ENCODE measurements around the gene GLRX5.

DNA sequence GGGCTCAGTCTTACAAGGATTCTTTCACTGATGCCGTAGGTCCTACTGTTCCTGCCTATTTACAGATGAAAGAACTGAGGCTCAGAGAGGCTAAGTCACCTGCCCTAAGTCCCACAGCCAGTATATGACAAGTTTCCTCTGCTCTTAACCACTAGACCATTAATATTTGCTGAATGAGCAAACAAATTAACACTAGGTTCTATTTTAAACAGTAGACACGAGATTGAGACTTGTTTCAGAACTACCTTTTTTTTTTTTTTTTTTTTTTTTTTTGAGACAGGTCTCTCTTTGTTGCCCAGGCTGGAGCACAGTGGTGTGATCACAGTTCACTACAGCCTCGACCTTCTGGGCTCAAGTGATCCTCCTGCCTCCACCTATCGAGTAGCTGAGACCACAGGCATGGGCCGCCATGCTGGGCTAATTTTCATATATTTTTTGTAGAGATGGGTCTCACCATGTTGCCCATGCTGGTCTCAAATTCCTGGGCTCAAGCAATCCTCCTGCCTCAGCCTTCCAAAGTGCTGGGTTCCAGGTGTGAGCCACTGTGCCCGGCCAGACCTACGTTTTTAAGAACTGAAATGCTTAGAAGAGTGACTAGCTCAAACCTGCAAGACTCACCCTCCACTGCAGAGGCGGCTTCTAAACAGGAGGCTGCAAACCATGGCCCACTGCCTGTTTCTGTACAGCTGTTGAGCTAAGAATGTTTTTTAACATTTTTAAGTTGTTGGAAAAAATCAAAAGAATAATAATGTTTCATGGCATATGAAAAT lies 31.3 kb upstream of the GLRX5 start:
- TF ChIP-seq, protein P1, sequence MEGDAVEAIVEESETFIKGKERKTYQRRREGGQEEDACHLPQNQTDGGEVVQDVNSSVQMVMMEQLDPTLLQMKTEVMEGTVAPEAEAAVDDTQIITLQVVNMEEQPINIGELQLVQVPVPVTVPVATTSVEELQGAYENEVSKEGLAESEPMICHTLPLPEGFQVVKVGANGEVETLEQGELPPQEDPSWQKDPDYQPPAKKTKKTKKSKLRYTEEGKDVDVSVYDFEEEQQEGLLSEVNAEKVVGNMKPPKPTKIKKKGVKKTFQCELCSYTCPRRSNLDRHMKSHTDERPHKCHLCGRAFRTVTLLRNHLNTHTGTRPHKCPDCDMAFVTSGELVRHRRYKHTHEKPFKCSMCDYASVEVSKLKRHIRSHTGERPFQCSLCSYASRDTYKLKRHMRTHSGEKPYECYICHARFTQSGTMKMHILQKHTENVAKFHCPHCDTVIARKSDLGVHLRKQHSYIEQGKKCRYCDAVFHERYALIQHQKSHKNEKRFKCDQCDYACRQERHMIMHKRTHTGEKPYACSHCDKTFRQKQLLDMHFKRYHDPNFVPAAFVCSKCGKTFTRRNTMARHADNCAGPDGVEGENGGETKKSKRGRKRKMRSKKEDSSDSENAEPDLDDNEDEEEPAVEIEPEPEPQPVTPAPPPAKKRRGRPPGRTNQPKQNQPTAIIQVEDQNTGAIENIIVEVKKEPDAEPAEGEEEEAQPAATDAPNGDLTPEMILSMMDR (IDR thresholded peaks at IDR 0.05) = no peak
- TF ChIP-seq ZNF121 (CRISPR knock-in tag; IDR thresholded peaks at IDR 0.05) (no peak), IRF2 (CRISPR knock-in tag; IDR thresholded peaks at IDR 0.05; ENCODE audit: borderline replicate concordance, low read depth) (no peak), KAT7 (CRISPR knock-in tag; IDR thresholded peaks at IDR 0.05; ENCODE audit: borderline replicate concordance) (no peak), CREM (CRISPR knock-in tag; IDR thresholded peaks at IDR 0.05) (no peak), ETV6 (CRISPR knock-in tag; IDR thresholded peaks at IDR 0.05) (no peak), ZNF263 (CRISPR knock-in tag; IDR thresholded peaks at IDR 0.05; ENCODE audit: low read depth) (no peak)
- TF ChIP-seq, protein P2, sequence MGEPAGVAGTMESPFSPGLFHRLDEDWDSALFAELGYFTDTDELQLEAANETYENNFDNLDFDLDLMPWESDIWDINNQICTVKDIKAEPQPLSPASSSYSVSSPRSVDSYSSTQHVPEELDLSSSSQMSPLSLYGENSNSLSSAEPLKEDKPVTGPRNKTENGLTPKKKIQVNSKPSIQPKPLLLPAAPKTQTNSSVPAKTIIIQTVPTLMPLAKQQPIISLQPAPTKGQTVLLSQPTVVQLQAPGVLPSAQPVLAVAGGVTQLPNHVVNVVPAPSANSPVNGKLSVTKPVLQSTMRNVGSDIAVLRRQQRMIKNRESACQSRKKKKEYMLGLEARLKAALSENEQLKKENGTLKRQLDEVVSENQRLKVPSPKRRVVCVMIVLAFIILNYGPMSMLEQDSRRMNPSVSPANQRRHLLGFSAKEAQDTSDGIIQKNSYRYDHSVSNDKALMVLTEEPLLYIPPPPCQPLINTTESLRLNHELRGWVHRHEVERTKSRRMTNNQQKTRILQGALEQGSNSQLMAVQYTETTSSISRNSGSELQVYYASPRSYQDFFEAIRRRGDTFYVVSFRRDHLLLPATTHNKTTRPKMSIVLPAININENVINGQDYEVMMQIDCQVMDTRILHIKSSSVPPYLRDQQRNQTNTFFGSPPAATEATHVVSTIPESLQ (CRISPR knock-in tag; IDR thresholded peaks at IDR 0.05) = no peak
- TF ChIP-seq, protein P3, sequence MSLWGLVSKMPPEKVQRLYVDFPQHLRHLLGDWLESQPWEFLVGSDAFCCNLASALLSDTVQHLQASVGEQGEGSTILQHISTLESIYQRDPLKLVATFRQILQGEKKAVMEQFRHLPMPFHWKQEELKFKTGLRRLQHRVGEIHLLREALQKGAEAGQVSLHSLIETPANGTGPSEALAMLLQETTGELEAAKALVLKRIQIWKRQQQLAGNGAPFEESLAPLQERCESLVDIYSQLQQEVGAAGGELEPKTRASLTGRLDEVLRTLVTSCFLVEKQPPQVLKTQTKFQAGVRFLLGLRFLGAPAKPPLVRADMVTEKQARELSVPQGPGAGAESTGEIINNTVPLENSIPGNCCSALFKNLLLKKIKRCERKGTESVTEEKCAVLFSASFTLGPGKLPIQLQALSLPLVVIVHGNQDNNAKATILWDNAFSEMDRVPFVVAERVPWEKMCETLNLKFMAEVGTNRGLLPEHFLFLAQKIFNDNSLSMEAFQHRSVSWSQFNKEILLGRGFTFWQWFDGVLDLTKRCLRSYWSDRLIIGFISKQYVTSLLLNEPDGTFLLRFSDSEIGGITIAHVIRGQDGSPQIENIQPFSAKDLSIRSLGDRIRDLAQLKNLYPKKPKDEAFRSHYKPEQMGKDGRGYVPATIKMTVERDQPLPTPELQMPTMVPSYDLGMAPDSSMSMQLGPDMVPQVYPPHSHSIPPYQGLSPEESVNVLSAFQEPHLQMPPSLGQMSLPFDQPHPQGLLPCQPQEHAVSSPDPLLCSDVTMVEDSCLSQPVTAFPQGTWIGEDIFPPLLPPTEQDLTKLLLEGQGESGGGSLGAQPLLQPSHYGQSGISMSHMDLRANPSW (CRISPR knock-in tag; conservative IDR thresholded peaks at IDR 0.05; ENCODE audit: low read depth) = no peak
- TF ChIP-seq, protein P4, sequence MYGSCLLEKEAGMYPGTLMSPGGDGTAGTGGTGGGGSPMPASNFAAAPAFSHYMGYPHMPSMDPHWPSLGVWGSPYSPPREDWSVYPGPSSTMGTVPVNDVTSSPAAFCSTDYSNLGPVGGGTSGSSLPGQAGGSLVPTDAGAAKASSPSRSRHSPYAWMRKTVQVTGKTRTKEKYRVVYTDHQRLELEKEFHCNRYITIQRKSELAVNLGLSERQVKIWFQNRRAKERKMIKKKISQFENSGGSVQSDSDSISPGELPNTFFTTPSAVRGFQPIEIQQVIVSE (CRISPR knock-in tag; IDR thresholded peaks at IDR 0.05; ENCODE audit: borderline replicate concordance) = no peak
- TF ChIP-seq, protein P5, sequence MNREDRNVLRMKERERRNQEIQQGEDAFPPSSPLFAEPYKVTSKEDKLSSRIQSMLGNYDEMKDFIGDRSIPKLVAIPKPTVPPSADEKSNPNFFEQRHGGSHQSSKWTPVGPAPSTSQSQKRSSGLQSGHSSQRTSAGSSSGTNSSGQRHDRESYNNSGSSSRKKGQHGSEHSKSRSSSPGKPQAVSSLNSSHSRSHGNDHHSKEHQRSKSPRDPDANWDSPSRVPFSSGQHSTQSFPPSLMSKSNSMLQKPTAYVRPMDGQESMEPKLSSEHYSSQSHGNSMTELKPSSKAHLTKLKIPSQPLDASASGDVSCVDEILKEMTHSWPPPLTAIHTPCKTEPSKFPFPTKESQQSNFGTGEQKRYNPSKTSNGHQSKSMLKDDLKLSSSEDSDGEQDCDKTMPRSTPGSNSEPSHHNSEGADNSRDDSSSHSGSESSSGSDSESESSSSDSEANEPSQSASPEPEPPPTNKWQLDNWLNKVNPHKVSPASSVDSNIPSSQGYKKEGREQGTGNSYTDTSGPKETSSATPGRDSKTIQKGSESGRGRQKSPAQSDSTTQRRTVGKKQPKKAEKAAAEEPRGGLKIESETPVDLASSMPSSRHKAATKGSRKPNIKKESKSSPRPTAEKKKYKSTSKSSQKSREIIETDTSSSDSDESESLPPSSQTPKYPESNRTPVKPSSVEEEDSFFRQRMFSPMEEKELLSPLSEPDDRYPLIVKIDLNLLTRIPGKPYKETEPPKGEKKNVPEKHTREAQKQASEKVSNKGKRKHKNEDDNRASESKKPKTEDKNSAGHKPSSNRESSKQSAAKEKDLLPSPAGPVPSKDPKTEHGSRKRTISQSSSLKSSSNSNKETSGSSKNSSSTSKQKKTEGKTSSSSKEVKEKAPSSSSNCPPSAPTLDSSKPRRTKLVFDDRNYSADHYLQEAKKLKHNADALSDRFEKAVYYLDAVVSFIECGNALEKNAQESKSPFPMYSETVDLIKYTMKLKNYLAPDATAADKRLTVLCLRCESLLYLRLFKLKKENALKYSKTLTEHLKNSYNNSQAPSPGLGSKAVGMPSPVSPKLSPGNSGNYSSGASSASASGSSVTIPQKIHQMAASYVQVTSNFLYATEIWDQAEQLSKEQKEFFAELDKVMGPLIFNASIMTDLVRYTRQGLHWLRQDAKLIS (CRISPR knock-in tag; IDR thresholded peaks at IDR 0.05; ENCODE audit: borderline replicate concordance) = no peak
- TF ChIP-seq, protein P6, sequence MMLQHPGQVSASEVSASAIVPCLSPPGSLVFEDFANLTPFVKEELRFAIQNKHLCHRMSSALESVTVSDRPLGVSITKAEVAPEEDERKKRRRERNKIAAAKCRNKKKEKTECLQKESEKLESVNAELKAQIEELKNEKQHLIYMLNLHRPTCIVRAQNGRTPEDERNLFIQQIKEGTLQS (CRISPR knock-in tag; conservative IDR thresholded peaks at IDR 0.05) = no peak
- TF ChIP-seq, protein P7, sequence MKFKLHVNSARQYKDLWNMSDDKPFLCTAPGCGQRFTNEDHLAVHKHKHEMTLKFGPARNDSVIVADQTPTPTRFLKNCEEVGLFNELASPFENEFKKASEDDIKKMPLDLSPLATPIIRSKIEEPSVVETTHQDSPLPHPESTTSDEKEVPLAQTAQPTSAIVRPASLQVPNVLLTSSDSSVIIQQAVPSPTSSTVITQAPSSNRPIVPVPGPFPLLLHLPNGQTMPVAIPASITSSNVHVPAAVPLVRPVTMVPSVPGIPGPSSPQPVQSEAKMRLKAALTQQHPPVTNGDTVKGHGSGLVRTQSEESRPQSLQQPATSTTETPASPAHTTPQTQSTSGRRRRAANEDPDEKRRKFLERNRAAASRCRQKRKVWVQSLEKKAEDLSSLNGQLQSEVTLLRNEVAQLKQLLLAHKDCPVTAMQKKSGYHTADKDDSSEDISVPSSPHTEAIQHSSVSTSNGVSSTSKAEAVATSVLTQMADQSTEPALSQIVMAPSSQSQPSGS (CRISPR knock-in tag; IDR thresholded peaks at IDR 0.05; ENCODE audit: borderline replicate concordance, low read depth) = no peak

Data from WTC11 (cell line).